IPS-18a (cell line): ENCODE results near the gene GGCX.
"Not testable (repeated sequence)": the region's sequence is repeated elsewhere in the genome, so short reads cannot be mapped to it uniquely, and the experiment has no call there.

Experiments used
- H3K27ac ChIP-seq: one replicate; pipeline ENCODE4 v1.5.1; 2013; ENCODE audit warnings: low read length
- H3K27me3 ChIP-seq: one replicate; pipeline ENCODE4 v1.6.1; 2013; ENCODE audit warnings: mild to moderate bottlenecking, low read length; ENCODE audit not compliant: control insufficient read depth, insufficient read depth
- H3K36me3 ChIP-seq: one replicate; pipeline ENCODE4 v1.6.1; 2013; ENCODE audit warnings: low read depth, low read length; ENCODE audit not compliant: control insufficient read depth
- H3K4me1 ChIP-seq: one replicate; pipeline ENCODE4 v1.6.1; 2013; ENCODE audit warnings: low read depth, low read length; ENCODE audit not compliant: control insufficient read depth
- H3K4me3 ChIP-seq: one replicate; pipeline ENCODE4 v1.5.1; 2013; ENCODE audit warnings: low read length
- H3K9ac ChIP-seq: one replicate; pipeline ENCODE4 v1.6.1; 2013; ENCODE audit warnings: mild to moderate bottlenecking, low read length, moderate library complexity
- H3K9me3 ChIP-seq: one replicate; pipeline ENCODE4 v1.6.1; 2013; ENCODE audit warnings: low read depth, low read length; ENCODE audit not compliant: control insufficient read depth

Gene GGCX

GRCh38 chr2:85544915-85545779, 16.1 kb downstream of the GGCX start:
- not testable (repeated sequence) for H3K27ac ChIP-seq

GRCh38 chr2:85544254-85544691, 17.0 kb downstream of the GGCX start:
- not testable (repeated sequence) for H3K4me3 ChIP-seq, H3K4me1 ChIP-seq, H3K27ac ChIP-seq, H3K9me3 ChIP-seq, H3K9ac ChIP-seq, H3K27me3 ChIP-seq
- peaks cover 61% of the 10 kb centered on the region for H3K36me3 ChIP-seq

More at GRCh38 chr2:85544915-85545779, 16.1 kb downstream of the GGCX start:
- H3K4me3 ChIP-seq, H3K27me3 ChIP-seq, H3K9ac ChIP-seq, H3K4me1 ChIP-seq, H3K9me3 ChIP-seq: not testable (repeated sequence)
- H3K36me3 ChIP-seq, result peaks cover 64% of the 10 kb centered on the region

- Histone ChIP-seq H3K9ac (no peak overlapping the region), H3K9me3 (no peaks in the 10 kb centered on the region), H3K27ac (no peak overlapping the region), H3K27me3 (no peaks in the 10 kb centered on the region), H3K4me1 (peaks cover 6% of the 10 kb centered on the region), H3K4me3 (no peak overlapping the region), H3K36me3 (peaks cover 61% of the 10 kb centered on the region)
Measured at GRCh38 chr2:85542777-85543176, 18.5 kb downstream of the GGCX start.

GRCh38 chr2:85541753-85542457, 19.4 kb downstream of the GGCX start:
- Histone ChIP-seq H3K4me1 (peaks cover 14% of the 10 kb centered on the region), H3K4me3 (peak overlapping the region; percentile 89), H3K27ac (no peak overlapping the region), H3K9ac (peak overlapping the region; percentile 100), H3K36me3 (peaks cover 61% of the 10 kb centered on the region), H3K27me3 (no peaks in the 10 kb centered on the region), H3K9me3 (no peaks in the 10 kb centered on the region)

GRCh38 chr2:85541262-85541661, 20.0 kb downstream of the GGCX start:
- Histone ChIP-seq H3K4me1 (peaks cover 16% of the 10 kb centered on the region), H3K36me3 (peaks cover 61% of the 10 kb centered on the region), H3K9ac (peak overlapping the region; percentile 100), H3K4me3 (peak overlapping the region; percentile 89), H3K27ac (no peak overlapping the region), H3K9me3 (no peaks in the 10 kb centered on the region), H3K27me3 (no peaks in the 10 kb centered on the region)

GRCh38 chr2:85540133-85540648, 21.1 kb downstream of the GGCX start:
- H3K36me3 ChIP-seq, result peaks cover 51% of the 10 kb centered on the region
- peak overlapping the region; percentile 89 for H3K4me3 ChIP-seq
- no peaks in the 10 kb centered on the region for H3K27me3 ChIP-seq
- H3K9me3 ChIP-seq, result no peaks in the 10 kb centered on the region
- peak overlapping the region; percentile 62 for H3K27ac ChIP-seq
- H3K9ac ChIP-seq, result peak overlapping the region; percentile 100
- H3K4me1 ChIP-seq, result peaks cover 16% of the 10 kb centered on the region

GRCh38 chr2:85539361-85540132, 21.7 kb downstream of the GGCX start:
- Histone ChIP-seq H3K27me3 (no peaks in the 10 kb centered on the region), H3K9me3 (no peaks in the 10 kb centered on the region), H3K36me3 (peaks cover 45% of the 10 kb centered on the region), H3K4me3 (peak overlapping the region; percentile 89), H3K4me1 (peaks cover 16% of the 10 kb centered on the region), H3K9ac (peak overlapping the region; percentile 100), H3K27ac (peak overlapping the region; percentile 86)

GRCh38 chr2:85538507-85539360, 22.6 kb downstream of the GGCX start, which contains the start of gene MAT2A:
Gene MAT2A, plus strand, starts transcription at chr2:85539168. Its CDS starts 120 bp downstream, at chr2:85539288.
- Histone ChIP-seq H3K27ac (peak within 1 kb of the TSS; percentile 97), H3K9ac (peak within 1 kb of the TSS; percentile 100), H3K36me3 (peaks cover 37% of the 10 kb centered on the region), H3K9me3 (no peaks in the 10 kb centered on the region), H3K27me3 (no peaks in the 10 kb centered on the region), H3K4me1 (peaks cover 16% of the 10 kb centered on the region), H3K4me3 (peak within 1 kb of the TSS; percentile 89)

- Histone ChIP-seq H3K36me3 (peaks cover 28% of the 10 kb centered on the region), H3K4me1 (peaks cover 16% of the 10 kb centered on the region), H3K27ac (peak overlapping the region; percentile 97)
Measured at GRCh38 chr2:85537600-85538506, 23.4 kb downstream of the GGCX start.

GRCh38 chr2:85536479-85536878, 24.8 kb downstream of the GGCX start:
- no peak overlapping the region for H3K27ac ChIP-seq
- H3K4me3 ChIP-seq, result no peak overlapping the region
- H3K4me1 ChIP-seq, result peaks cover 11% of the 10 kb centered on the region
- no peaks in the 10 kb centered on the region for H3K27me3 ChIP-seq
- H3K36me3 ChIP-seq, result peaks cover 14% of the 10 kb centered on the region
- H3K9me3 ChIP-seq, result no peaks in the 10 kb centered on the region
- H3K9ac ChIP-seq, result no peak overlapping the region

More at GRCh38 chr2:85537600-85538506, 23.4 kb downstream of the GGCX start:
- H3K27me3 ChIP-seq, result no peaks in the 10 kb centered on the region
- H3K9me3 ChIP-seq, result no peaks in the 10 kb centered on the region
- H3K9ac ChIP-seq, result peak overlapping the region; percentile 100
- peak overlapping the region; percentile 89 for H3K4me3 ChIP-seq
